HepG2 (cell line): ENCODE measurements around the gene KIN. TPM values are rescaled to one million over a fixed set of nuclear protein-coding genes. Genes with fewer than 3 reads are reported as not detected.

Experiments
- CAMTA2 ChIP-seq: sonication (generic); formaldehyde crosslinking; IDR thresholded peaks from 2 replicates; pipeline ENCODE4 v1.4.0; 2020; ENCODE audit warnings: mild to moderate bottlenecking, missing genetic modification reagents, borderline replicate concordance
- CBX5 ChIP-seq: sonication (generic); formaldehyde crosslinking; IDR thresholded peaks from 2 replicates; pipeline ENCODE4 v1.4.0; 2020; ENCODE audit warnings: missing genetic modification reagents, borderline replicate concordance
- CCAR2 ChIP-seq: fragments of 200-400 bp; formaldehyde crosslinking; optimal IDR thresholded peaks from 2 replicates; pipeline ENCODE3; 2018; ENCODE audit warnings: low read depth, mild to moderate bottlenecking, low read length, moderate library complexity
- JDP2 ChIP-seq: sonication (generic); formaldehyde crosslinking; IDR thresholded peaks from 2 replicates; pipeline ENCODE4 v1.8.1; 2022; ENCODE audit warnings: missing genetic modification reagents, borderline replicate concordance
- KLF6 ChIP-seq: IDR thresholded peaks from 2 replicates; pipeline ENCODE4 v1.8.0; 2016; ENCODE audit warnings: missing biosample characterization, missing genetic modification reagents
- MEF2D ChIP-seq: sonication (generic); formaldehyde crosslinking; IDR thresholded peaks from 2 replicates; pipeline ENCODE4 v1.5.1; 2020; ENCODE audit warnings: mild to moderate bottlenecking, missing genetic modification reagents
- PREB ChIP-seq: sonication (generic); formaldehyde crosslinking; IDR thresholded peaks from 2 replicates; pipeline ENCODE4 v1.4.0; 2020; ENCODE audit warnings: missing genetic modification reagents
- RELA ChIP-seq: sonication (generic); formaldehyde crosslinking; IDR thresholded peaks from 2 replicates; pipeline ENCODE4 v1.4.0; 2020; ENCODE audit warnings: missing genetic modification reagents
- SALL1 ChIP-seq: sonication (generic); formaldehyde crosslinking; IDR thresholded peaks from 2 replicates; pipeline ENCODE4 v1.8.0; 2022; ENCODE audit warnings: mild to moderate bottlenecking, missing genetic modification reagents
- SIX1 ChIP-seq: sonication (generic); formaldehyde crosslinking; IDR thresholded peaks from 2 replicates; pipeline ENCODE4 v1.4.0; 2020; ENCODE audit warnings: missing genetic modification reagents, borderline replicate concordance
- SNAI1 ChIP-seq: sonication (generic); formaldehyde crosslinking; IDR thresholded peaks from 2 replicates; pipeline ENCODE4 v1.5.0; 2020; ENCODE audit warnings: mild to moderate bottlenecking, missing genetic modification reagents, borderline replicate concordance
- SOX6 ChIP-seq, 2 experiments: fragments of 450-650 bp in 1 of 2; sonication (generic) in 1 of 2; formaldehyde crosslinking in 1 of 2; IDR thresholded peaks; 2 replicates each; pipeline versions ENCODE4 v1.4.0 to v1.6.1; 2017 to 2020; ENCODE audit warnings: antibody characterized with exemption in 1 of 2, mild to moderate bottlenecking in 1 of 2, missing genetic modification reagents in 1 of 2
- SRSF4 ChIP-seq: fragments of 200-400 bp; formaldehyde crosslinking; IDR thresholded peaks from one replicate; pipeline ENCODE4 v1.6.1; 2018; ENCODE audit warnings: mild to moderate bottlenecking, low read depth, low read length, moderate library complexity; ENCODE audit not compliant: poor library complexity, severe bottlenecking
- STAT5B ChIP-seq: sonication (generic); formaldehyde crosslinking; IDR thresholded peaks from 2 replicates; pipeline ENCODE4 v1.4.0; 2020; ENCODE audit warnings: missing genetic modification reagents
- TBL1XR1 ChIP-seq: fragments of 150-350 bp; IDR thresholded peaks from 2 replicates; pipeline ENCODE4 v1.6.1; 2014; ENCODE audit warnings: borderline replicate concordance, low read length; ENCODE audit not compliant: partially characterized antibody
- TBX3 ChIP-seq: fragments of 450-650 bp; IDR thresholded peaks from 2 replicates; pipeline ENCODE4 v1.6.1; 2017; ENCODE audit warnings: antibody characterized with exemption, mild to moderate bottlenecking, inconsistent platforms, borderline replicate concordance
- ZFP1 ChIP-seq: IDR thresholded peaks from 2 replicates; pipeline ENCODE4 v1.6.1; 2016
- ZFP37 ChIP-seq: sonication (generic); formaldehyde crosslinking; IDR thresholded peaks from 2 replicates; pipeline ENCODE4 v1.4.0; 2020; ENCODE audit warnings: missing genetic modification reagents, borderline replicate concordance
- ZNF33A ChIP-seq: sonication (generic); formaldehyde crosslinking; IDR thresholded peaks from 2 replicates; pipeline ENCODE4 v1.5.1; 2020; ENCODE audit warnings: missing genetic modification reagents, mild to moderate bottlenecking, moderate library complexity, borderline replicate concordance
- ZNF609 ChIP-seq: sonication (generic); formaldehyde crosslinking; IDR thresholded peaks from 2 replicates; pipeline ENCODE4 v1.4.0; 2020; ENCODE audit warnings: mild to moderate bottlenecking, missing genetic modification reagents, borderline replicate concordance
- ZNF891 ChIP-seq: sonication (generic); formaldehyde crosslinking; IDR thresholded peaks from 2 replicates; pipeline ENCODE4 v1.5.0; 2020; ENCODE audit warnings: mild to moderate bottlenecking, missing genetic modification reagents
- polyA plus RNA-seq, 8 experiments: library from polyadenylated mRNA; depleted of rRNA in 3 of 8; stranded (reverse) in 7 of 8; unstranded in 1 of 8; fragments of >200 nt; fragmentation: Illumina TruSeq in 4 of 8; extraction: Trizol in 4 of 8; gene quantifications; 2 replicates each; pipeline versions ENCODE4 v1.2.1 to v1.2.3, GENCODE V29; 2011 to 2016; ENCODE audit warnings: low read depth in 4 of 8, missing spikeins in 1 of 8, mixed read lengths in 1 of 8; ENCODE audit not compliant: insufficient read depth in 1 of 8
- total RNA-seq, 5 experiments: library from RNA; depleted of rRNA; stranded (reverse); fragments of >200 nt; fragmentation: Illumina TruSeq; extraction: Trizol; gene quantifications; 2 replicates each; pipeline ENCODE4 v1.2.3, GENCODE V29; 2016; ENCODE audit warnings: low read depth in 1 of 5
- TF ChIP-seq, protein P1 (sequence below): sonication (generic); formaldehyde crosslinking; IDR thresholded peaks from 2 replicates; pipeline ENCODE4 v1.9.0; 2021; ENCODE audit warnings: missing genetic modification reagents, mild to moderate bottlenecking, borderline replicate concordance

The KIN gene
- total and polyA plus RNA-seq, 2 of the 13 experiments (the other 11 are each of a cell fraction or from before 2014, with no cell fraction given): 4.9 to 23.2 TPM

DNA sequence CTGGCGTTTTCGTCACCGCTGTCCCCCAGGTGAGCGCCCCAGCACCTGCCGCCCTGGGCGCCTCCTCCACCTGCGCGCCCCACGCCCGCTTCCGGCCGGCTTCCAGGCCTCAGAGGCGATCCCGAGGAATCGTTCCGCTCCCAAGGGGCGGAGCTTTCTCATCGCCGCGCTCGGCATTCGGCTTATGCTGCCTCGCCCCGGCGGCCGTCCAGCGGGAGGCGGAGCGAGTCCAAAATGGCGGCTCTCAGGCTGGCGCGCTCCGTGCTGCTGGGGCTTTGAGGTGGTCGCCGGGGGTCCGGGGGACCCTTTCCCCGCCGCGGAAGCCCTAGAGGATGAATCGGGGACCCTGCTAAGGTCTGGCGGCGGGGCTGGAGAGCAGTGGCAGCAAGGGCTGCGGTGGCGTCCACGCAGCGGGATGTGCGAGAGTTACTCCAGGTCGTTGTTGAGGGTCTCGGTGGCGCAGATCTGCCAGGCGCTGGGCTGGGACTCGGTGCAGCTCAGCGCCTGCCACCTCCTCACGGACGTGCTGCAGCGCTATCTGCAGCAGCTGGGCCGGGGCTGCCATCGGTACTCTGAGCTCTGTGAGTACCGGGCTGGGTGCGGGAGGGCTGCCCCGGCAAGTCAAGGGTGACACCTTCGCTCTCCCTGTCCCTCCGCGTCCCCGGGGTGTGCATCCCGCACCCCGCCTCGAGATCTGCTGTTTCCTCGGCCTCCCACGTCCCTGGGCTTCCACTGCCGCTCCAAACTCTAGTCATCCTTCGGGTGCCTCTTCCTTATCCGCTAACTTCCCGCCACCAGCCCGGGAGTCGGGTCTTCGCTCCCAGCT lies 30.7 kb upstream of the KIN start, which contains the start of gene TAF3 (continued):
- TF ChIP-seq SIX1: no peak
- TF ChIP-seq KLF6 (CRISPR knock-in tag): peak; percentile 90
- no peak for TF ChIP-seq SRSF4
- TF ChIP-seq CAMTA2 (CRISPR knock-in tag): no peak
- TF ChIP-seq CBX5: peak; percentile 71
- no peak for TF ChIP-seq ZNF33A
- TF ChIP-seq ZNF891: 0 out of 2 replicates have a peak, but pooled peaks have one; percentile 26
- TF ChIP-seq JDP2 (CRISPR knock-in tag): no peak
- no peak for TF ChIP-seq TBL1XR1
- TF ChIP-seq MEF2D: peak; percentile 59; the same call in 1 of the 2 replicates
- peak; percentile 95 for TF ChIP-seq SALL1 (CRISPR knock-in tag)
- TF ChIP-seq PREB (CRISPR knock-in tag): no peak
- TF ChIP-seq SNAI1 (CRISPR knock-in tag): 0 out of 2 replicates have a peak, but pooled peaks have one; percentile 21
- no peak for TF ChIP-seq STAT5B (CRISPR knock-in tag)
- TF ChIP-seq RELA (CRISPR knock-in tag): peak; percentile 81; the same call in 1 of the 2 replicates
- peak; percentile 58; the same call in 1 of the 2 replicates for TF ChIP-seq ZNF609
- TF ChIP-seq, protein P1, sequence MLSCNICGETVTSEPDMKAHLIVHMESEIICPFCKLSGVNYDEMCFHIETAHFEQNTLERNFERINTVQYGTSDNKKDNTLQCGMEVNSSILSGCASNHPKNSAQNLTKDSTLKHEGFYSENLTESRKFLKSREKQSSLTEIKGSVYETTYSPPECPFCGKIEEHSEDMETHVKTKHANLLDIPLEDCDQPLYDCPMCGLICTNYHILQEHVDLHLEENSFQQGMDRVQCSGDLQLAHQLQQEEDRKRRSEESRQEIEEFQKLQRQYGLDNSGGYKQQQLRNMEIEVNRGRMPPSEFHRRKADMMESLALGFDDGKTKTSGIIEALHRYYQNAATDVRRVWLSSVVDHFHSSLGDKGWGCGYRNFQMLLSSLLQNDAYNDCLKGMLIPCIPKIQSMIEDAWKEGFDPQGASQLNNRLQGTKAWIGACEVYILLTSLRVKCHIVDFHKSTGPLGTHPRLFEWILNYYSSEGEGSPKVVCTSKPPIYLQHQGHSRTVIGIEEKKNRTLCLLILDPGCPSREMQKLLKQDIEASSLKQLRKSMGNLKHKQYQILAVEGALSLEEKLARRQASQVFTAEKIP: no peak
- TF ChIP-seq SOX6 (IDR thresholded peaks at IDR 0.05): no peak
- TF ChIP-seq SOX6 (CRISPR knock-in tag; IDR thresholded peaks at IDR 0.05): peak; percentile 48
- TF ChIP-seq CCAR2: no peak
- 0 out of 2 replicates have a peak, but pooled peaks have one; percentile 43 for TF ChIP-seq ZFP37
- no peak for TF ChIP-seq TBX3
- TF ChIP-seq ZFP1 (CRISPR knock-in tag): peak; percentile 31; the same call in 1 of the 2 replicates
